Inferior parietal cortex (tissue), 1 donor: Measurements from ENCODE around the gene ABHD17B.
"Not testable (repeated sequence)": the region's sequence is repeated elsewhere in the genome, so short reads cannot be mapped to it uniquely, and the experiment has no call there.

Experiments
- DNase-seq: peaks from one replicate; pipeline ENCODE4 v3.0.0-alpha.2; 2016; ENCODE audit errors: extremely low spot score

ABHD17B gene

DNA sequence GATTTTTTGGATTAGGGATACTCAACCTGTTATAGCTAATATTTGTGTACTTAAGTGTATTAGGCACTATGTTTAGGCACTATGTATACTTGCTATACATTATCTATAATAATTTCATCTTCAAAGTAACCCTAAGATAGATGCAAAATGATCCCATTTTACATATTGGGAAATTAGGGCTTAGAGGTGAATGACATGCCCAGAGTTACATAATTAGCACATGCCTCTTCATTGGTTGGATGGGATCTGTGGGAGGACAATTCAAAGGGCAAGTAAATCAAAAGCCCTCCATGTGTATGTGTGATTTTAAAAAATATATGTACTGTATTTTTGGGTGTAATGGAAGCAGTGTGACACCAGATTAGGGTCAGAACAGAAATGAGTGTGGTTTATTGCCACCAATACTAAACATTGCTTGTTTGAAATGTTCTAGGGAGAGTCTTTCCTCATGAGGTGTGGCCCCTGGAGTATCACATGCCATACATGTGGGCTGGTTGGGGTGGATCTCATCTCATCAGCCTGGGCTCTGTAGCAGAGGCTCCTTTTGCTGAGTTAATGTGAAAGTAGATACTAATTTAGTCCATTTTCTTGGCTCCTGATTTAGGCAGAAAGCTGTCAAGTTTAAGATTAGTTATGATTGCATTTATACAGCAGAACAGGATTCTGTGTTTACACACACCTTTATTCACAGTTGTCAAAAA lies 6.0 kb upstream of the ABHD17B start:
- DNase-seq = no peak

GRCh38 chr9:71915495-71915894 lies 4.5 kb upstream of the ABHD17B start:
- DNase-seq = no peak

DNA sequence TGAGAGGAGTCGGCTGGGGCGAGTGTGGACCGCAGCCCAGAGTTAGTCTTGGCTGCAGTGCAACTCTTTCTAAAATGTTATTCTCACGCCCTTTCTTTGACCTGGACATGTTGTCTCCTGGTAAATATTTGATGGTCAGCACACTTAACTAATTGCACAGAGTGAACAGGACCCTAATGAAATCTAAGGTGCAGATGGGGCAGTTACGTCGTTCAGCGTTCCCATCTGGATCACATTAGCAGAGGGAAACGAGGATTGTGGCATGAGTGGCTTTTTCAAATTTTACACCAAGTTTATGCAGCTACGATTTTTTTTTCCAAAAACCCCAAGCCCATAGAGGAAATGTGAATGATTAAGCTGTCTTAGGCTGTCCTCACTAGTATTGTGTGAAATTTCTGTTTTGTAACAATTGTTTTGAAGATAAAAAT lies 929 bp upstream of the ABHD17B start:
- DNase-seq = no peak

DNA sequence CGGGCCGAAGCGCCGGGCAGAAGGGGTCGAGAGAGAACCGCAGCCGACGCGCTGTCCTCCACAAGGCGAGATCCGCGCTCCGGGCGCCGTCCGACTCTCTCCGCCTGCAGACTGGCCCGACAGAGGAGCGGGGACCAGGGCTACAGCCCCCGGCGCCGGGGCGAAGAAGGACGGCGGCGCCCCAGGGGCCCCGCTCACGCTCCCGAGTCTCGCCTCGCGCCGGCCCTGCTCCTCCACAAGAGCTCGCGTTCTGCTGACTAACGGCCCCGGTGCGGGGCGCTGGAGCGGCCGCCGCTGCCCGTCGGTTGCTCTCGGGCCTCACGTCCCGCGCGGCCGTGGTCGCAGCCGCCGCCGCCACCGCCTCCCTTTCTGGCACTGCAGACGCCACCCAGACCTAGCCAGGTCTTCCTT lies 338 bp downstream of the ABHD17B start:
- DNase-seq = no peak

- peak; percentile 52 for DNase-seq
Measured at GRCh38 chr9:71909887-71910649, 925 bp downstream of the ABHD17B start.

DNA sequence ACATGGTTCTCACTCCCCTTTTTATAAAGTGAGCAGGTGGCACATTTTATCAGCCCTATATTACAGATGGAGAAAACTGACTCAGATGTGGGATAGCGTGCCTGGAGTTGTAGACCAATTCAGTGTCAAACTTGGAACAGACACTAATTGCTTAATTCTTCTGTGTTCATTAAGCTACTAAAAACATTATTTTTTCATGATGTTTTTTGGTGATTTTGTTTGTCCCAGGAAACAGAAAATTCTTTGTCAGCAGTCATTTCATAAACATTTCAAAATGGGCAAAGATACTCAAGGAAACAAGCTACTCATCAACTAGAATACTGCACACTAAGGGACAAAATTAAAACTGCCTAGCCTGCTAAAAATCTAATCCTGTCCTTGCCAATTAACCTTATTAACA lies 2.2 kb downstream of the ABHD17B start:
- DNase-seq = peak; percentile 25

GRCh38 chr9:71904076-71904475 lies 6.9 kb downstream of the ABHD17B start:
- DNase-seq = no peak

DNA sequence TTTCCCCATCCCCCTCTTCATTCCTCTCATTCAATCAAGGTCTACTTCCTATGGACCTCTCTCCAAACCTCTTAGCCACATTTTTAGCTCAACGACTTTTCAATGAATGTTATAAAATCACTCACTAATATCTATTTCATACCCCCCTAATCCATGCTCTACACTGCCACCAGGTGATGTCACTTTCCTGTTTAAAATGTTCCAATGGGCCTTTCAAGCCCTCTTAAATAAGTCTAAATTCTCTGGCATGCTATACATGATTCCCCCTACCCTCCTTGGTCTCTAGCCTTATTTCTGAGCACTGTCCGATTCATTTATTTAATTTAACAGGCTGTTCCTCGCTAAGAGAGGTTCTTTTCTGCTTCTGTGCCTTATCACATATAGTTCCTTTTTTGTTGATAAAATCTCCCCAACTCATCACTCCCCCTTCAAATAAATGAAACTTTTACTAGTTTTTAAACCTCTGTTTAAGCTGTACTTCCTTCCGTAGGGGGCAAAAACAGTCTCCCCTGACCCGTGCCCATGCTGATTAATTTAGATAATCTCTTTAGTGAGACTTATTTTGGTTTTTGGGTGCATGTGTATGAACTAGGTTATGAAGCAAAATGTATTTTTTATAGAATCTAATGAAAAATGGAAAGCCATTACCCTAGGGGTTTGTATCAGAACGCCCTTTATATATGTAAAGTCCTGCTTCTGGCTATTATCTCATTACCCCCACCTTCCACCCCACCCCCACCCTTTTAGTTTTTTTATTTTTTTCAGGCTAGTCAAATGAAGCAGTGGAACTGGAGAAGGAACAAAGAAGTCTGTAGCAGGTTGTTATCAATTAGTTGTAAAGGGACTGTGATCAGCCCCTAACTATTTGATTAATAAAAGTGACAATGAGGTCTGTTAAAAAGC lies 9.0 kb downstream of the ABHD17B start:
- no peak for DNase-seq

- not testable (repeated sequence) for DNase-seq
Measured at GRCh38 chr9:71898756-71899155, 12.2 kb downstream of the ABHD17B start.

DNA sequence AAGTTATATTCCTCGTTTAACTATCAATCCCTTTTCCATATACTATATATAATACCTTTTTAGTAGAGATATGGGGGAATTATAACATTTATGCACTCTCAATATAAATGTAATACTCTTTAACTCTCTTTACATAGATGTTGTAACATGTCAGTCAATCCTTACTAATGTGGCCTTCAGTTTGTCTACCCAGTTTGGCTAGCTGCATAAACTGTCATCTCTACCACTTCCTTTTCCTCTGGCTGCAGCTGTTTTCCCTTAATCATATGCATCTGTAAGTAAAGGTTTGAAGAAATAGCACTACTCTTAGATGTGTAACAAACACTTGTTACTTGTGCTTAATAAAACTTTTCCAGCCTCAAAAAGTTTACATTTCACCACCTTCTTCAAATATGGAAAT lies 13.4 kb downstream of the ABHD17B start:
- DNase-seq = no peak

- no peak for DNase-seq
Measured at GRCh38 chr9:71896761-71897160, 14.2 kb downstream of the ABHD17B start.

DNA sequence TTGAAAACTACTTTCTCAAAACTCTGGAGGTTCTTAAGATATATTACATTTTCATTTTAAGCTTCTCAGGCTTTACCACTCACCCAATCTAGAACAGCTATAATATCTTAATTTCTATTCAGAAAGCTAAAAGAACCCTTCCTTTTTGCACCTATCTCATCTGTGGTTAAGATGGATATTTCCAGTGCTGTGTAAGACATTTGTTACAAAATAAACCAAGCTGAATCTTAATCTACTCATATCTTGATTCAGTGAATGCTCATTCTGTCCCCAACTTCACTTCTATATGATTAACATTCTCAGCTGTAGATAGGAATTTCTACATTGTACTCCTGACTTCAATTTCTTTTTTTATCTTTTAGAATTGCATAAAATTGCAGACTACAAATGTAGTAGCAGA lies 15.0 kb downstream of the ABHD17B start:
- no peak for DNase-seq

DNA sequence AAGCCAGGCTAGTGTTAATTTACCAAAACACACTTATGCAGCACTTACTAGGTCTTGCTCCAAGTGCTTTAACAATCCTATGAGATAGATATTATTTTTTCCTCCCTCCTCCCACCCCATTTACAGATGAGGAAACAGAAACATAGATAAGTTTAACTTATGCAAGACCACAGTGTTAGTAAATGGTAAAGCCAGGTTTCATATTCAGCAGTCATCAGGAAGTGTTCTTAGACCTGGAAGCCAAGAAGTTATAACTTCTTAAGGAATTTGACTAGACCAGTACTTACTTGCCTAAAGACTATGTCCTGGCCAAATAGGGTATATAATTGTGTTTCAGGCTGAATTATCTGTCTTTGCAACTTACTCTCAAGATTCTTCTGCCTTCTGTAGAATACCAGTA lies 15.9 kb downstream of the ABHD17B start:
- DNase-seq = no peak

DNA sequence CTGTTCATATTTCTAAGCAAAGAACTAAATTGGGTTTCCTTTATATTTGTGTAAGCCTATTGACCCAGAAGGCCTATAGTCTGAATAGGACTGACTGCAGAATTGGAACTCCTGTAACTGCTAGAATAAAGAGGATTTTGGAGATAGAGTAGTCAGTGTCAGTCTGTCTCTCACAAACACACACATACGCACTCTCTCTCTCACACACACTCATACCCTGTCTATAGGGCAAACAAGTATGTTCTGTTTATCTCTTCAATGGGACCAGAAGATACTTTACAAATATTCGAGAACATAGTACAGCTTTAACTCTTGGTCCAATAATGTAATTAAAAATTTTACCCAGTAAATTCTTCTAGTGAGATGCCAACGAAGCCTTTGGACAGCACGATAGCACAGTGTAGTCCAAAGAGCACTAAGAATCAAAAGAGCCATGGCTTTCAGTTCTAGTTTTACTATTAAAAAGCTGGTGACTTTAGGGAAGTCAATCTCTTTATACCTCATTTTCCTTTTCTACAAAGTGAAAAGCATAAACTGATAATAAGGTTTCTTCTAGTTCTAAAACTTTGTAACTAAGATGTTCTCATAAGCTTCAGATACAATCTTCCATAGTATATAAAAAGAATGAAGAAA lies 19.3 kb downstream of the ABHD17B start:
- DNase-seq = no peak

DNA sequence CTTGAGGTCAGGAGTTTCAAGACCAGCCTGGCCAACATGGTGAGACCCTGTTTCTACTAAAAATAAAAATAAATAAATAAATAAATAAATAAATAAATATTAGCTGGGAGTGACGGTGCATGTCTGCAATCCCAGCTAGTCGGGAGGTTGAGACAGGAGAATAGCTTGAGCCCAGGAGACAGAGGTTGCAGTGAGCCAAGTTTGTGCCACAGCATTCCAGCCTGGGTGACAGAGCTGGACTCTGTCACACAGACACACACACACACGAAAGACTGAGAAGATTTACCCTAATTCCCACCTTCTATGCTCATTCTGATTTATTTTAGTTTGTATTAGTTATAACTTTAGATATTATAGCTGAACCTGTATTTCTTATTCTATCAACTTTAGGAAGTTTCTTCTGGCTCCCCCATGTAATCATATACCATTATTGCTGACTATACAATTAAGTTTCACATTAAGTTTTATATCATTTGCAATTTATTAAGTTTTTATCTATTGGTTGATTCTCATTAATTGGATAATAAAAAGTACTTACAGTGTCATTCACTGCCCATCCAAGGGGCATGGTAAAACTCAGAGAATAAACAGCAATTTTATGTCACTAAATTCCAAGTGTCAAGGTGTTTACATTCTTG lies 20.8 kb downstream of the ABHD17B start:
- DNase-seq = no peak

DNA sequence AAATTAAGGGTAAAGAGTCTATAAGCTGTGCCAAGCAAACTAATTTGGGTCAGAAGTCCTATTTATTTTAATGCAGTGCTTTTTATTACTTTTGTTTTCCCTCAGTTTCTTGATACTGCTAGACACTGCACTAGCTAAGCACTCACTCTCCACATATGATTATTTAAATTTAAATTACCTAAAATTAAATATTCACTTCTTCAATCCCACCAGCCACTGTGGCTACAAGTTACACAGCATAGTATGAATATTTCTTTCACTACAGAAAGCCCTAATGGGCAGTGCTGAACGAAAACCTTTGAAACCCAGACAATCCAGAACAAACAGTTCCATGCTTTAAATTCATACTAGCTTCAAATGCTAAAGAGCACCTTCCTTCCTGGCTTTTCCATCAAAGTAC lies 23.6 kb downstream of the ABHD17B start:
- DNase-seq = no peak

DNA sequence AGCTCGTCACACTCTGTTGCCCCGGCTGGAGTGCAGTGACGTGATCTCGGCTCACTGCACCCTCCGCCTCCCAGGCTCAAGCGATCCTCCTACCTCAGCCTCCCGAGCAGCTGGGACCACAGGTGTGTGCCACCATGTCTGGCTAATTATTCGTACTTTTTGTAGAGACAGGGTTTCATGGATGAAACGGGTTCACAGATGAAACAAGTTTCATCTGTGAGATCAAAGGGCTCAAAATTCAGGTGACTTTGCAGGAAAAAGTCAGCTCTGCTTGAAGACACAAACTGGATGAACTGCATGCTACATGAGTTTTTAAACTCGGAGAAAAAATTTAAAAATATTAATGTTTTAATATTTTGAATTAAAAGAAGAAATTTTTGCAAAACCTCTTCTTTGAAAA lies 24.5 kb downstream of the ABHD17B start:
- no peak for DNase-seq

GRCh38 chr9:71886015-71886414 lies 25.0 kb downstream of the ABHD17B start:
- DNase-seq = no peak

DNA sequence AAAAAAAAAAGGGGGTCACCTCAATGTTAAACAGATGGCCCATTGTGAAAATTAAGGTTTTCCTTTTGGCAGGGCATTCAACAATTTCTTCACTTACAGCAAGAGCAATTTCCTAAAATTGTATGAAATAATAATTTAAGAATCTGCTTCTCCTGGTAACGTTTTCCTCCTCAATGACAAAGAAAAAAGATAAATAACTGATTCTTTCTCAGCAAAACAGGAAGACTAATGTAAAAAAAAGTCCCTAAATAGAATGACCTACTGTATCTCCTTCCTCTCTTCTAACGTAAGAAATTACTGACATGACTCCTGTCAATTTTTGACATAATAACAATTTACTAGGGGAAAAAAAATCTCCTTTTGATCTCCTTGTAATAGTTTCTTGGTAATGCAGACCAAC lies 25.5 kb downstream of the ABHD17B start:
- DNase-seq = no peak

DNA sequence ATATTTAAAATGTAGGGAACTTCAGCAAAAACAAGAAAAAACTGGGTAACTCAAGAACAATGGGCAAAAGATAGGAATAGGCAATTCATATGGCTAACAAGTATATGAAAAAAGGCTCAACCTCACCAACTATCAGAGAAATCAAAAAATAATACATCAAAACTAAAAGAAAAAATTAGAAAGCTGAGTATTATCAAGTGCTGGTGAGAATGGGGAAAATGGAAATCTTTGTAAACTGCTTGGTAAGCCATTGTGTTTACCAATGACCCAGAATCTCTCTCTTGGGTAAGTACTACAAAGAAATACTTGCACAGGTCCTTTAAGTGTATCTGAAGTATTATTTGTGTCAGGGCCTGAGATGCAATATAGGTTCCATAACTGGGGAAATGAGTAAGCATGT lies 27.0 kb downstream of the ABHD17B start:
- no peak for DNase-seq

- DNase-seq = no peak
Measured at GRCh38 chr9:71879644-71880174, 31.3 kb downstream of the ABHD17B start.
